H9 (cell line): ENCODE data around the gene SUSD2. TPM values are rescaled to one million over a fixed set of nuclear protein-coding genes. Genes with fewer than 3 reads are reported as not detected.
A peak's percentile ranks its signal among the peaks of the same experiment; 100 is the strongest.

ENCODE experiments used
- DNase-seq: peaks from one replicate; pipeline ENCODE4 v3.0.0-alpha.2; 2017
- H2AFZ ChIP-seq: one replicate; pipeline ENCODE4 v1.6.1; 2013; ENCODE audit warnings: mild to moderate bottlenecking, low read length, control low read depth, moderate library complexity
- H2AK5ac ChIP-seq: 2 replicates; pipeline ENCODE4 v1.6.1; 2013; ENCODE audit warnings: low read length, control low read depth, mixed read lengths; ENCODE audit not compliant: insufficient read length
- H2BK120ac ChIP-seq: one replicate; pipeline ENCODE4 v1.6.1; 2013; ENCODE audit warnings: low read depth, mild to moderate bottlenecking, low read length, control low read depth, inconsistent platforms; ENCODE audit not compliant: poor library complexity, severe bottlenecking
- H2BK12ac ChIP-seq: 2 replicates; pipeline ENCODE4 v1.6.1; 2013; ENCODE audit warnings: low read length, control low read depth, mixed read lengths, low read depth; ENCODE audit not compliant: insufficient read length
- H2BK15ac ChIP-seq: 2 replicates; pipeline ENCODE4 v1.6.1; 2013; ENCODE audit warnings: low read depth, low read length, control low read depth
- H2BK20ac ChIP-seq: one replicate; pipeline ENCODE4 v1.6.1; 2013; ENCODE audit warnings: low read depth, mild to moderate bottlenecking, low read length, control low read depth, inconsistent platforms; ENCODE audit not compliant: poor library complexity, severe bottlenecking
- H2BK5ac ChIP-seq: 2 replicates; pipeline ENCODE4 v1.6.1; 2013; ENCODE audit warnings: low read length, control low read depth, mixed read lengths; ENCODE audit not compliant: insufficient read length
- H3K14ac ChIP-seq: 2 replicates; pipeline ENCODE4 v1.6.1; 2013; ENCODE audit warnings: low read length, control low read depth; ENCODE audit not compliant: insufficient read depth
- H3K18ac ChIP-seq: 2 replicates; pipeline ENCODE4 v1.6.1; 2013; ENCODE audit warnings: low read depth, mild to moderate bottlenecking, mixed read lengths, low read length, control low read depth; ENCODE audit not compliant: insufficient read length
- H3K23ac ChIP-seq: 2 replicates; pipeline ENCODE4 v1.6.1; 2013; ENCODE audit warnings: low read length, control low read depth, mixed read lengths, low read depth; ENCODE audit not compliant: insufficient read length
- H3K23me2 ChIP-seq: 2 replicates; pipeline ENCODE4 v1.6.1; 2013; ENCODE audit warnings: low read depth, mild to moderate bottlenecking, mixed read lengths, low read length, control low read depth; ENCODE audit not compliant: insufficient read length, poor library complexity, severe bottlenecking
- H3K27ac ChIP-seq: 2 replicates; pipeline ENCODE4 v1.5.1; 2013; ENCODE audit warnings: low read length, control low read depth, mixed read lengths, low read depth; ENCODE audit not compliant: insufficient read length
- H3K27me3 ChIP-seq: 2 replicates; pipeline ENCODE4 v1.6.1; 2013; ENCODE audit warnings: low read length, control low read depth, inconsistent platforms; ENCODE audit not compliant: insufficient read depth
- H3K4ac ChIP-seq: 2 replicates; pipeline ENCODE4 v1.6.1; 2013; ENCODE audit warnings: low read depth, mild to moderate bottlenecking, control low read depth, inconsistent platforms, low read length, moderate library complexity
- H3K4me1 ChIP-seq: 2 replicates; pipeline ENCODE4 v1.6.1; 2013; ENCODE audit warnings: low read length, control low read depth, inconsistent platforms; ENCODE audit not compliant: insufficient read depth
- H3K4me2 ChIP-seq: 2 replicates; pipeline ENCODE4 v1.6.1; 2013; ENCODE audit warnings: low read length, control low read depth, mixed read lengths; ENCODE audit not compliant: insufficient read length, insufficient read depth
- H3K56ac ChIP-seq: 2 replicates; pipeline ENCODE4 v1.6.1; 2013; ENCODE audit warnings: low read depth, mild to moderate bottlenecking, mixed read lengths, low read length, control low read depth; ENCODE audit not compliant: insufficient read length
- H3K79me1 ChIP-seq: 2 replicates; pipeline ENCODE4 v1.6.1; 2013; ENCODE audit warnings: low read depth, mild to moderate bottlenecking, moderate library complexity, low read length, control low read depth, inconsistent platforms; ENCODE audit not compliant: insufficient read depth, poor library complexity, severe bottlenecking
- H3K79me2 ChIP-seq: 2 replicates; pipeline ENCODE4 v1.6.1; 2013; ENCODE audit warnings: low read length, control low read depth, inconsistent platforms; ENCODE audit not compliant: insufficient read depth
- H3K9ac ChIP-seq: 2 replicates; pipeline ENCODE4 v1.6.1; 2013; ENCODE audit warnings: low read length, control low read depth, mixed read lengths; ENCODE audit not compliant: insufficient read length; ENCODE audit errors: extremely low read depth
- H3K9me3 ChIP-seq: one replicate; pipeline ENCODE4 v1.6.1; 2013; ENCODE audit warnings: low read depth, low read length, inconsistent platforms; ENCODE audit not compliant: control insufficient read depth
- H3T11ph ChIP-seq: one replicate; pipeline ENCODE4 v1.6.1; 2013; ENCODE audit warnings: mild to moderate bottlenecking, low read length, control low read depth, inconsistent platforms
- H4K20me1 ChIP-seq: one replicate; pipeline ENCODE4 v1.6.1; 2013; ENCODE audit not compliant: control insufficient read depth, insufficient read length, insufficient read depth
- H4K5ac ChIP-seq: 2 replicates; pipeline ENCODE4 v1.6.1; 2013; ENCODE audit warnings: low read depth, mild to moderate bottlenecking, mixed read lengths, low read length, control low read depth; ENCODE audit not compliant: insufficient read length
- H4K8ac ChIP-seq: replicated peaks from 2 replicates; pipeline ENCODE4 v1.6.1; 2013; ENCODE audit warnings: low read length, control low read depth, mixed read lengths, low read depth; ENCODE audit not compliant: insufficient read length
- H4K91ac ChIP-seq: 2 replicates; pipeline ENCODE4 v1.6.1; 2013; ENCODE audit warnings: low read depth, mild to moderate bottlenecking, moderate library complexity, mixed read lengths, low read length, control low read depth; ENCODE audit not compliant: insufficient read length
- H3K27ac Mint-ChIP-seq, 3 experiments: 2 replicates in 2 of 3; 3 replicates in 1 of 3; pipeline ENCODE4 v1.8.0; 2020 to 2021; ENCODE audit warnings: mixed read lengths in 3 of 3, mild to moderate bottlenecking in 1 of 3, moderate library complexity in 1 of 3
- H3K27me3 Mint-ChIP-seq: 2 replicates; pipeline ENCODE4 v1.8.0; 2021; ENCODE audit warnings: low read depth, mild to moderate bottlenecking, moderate library complexity, mixed read lengths
- H3K36me3 Mint-ChIP-seq, 3 experiments: 2 replicates in 2 of 3; 3 replicates in 1 of 3; pipeline ENCODE4 v1.8.0; 2020 to 2021; ENCODE audit warnings: low read depth in 3 of 3, mixed read lengths in 3 of 3; ENCODE audit not compliant: insufficient read depth in 1 of 3
- H3K4me1 Mint-ChIP-seq, 2 experiments: 2 replicates each; pipeline ENCODE4 v1.8.0; 2020; ENCODE audit warnings: mixed read lengths in 2 of 2
- H3K4me3 Mint-ChIP-seq, 2 experiments: 2 replicates in 1 of 2; 3 replicates in 1 of 2; pipeline ENCODE4 v1.8.0; 2020 to 2021; ENCODE audit warnings: mild to moderate bottlenecking in 2 of 2, mixed read lengths in 2 of 2, moderate library complexity in 1 of 2
- H3K9me3 Mint-ChIP-seq, 2 experiments: 2 replicates in 1 of 2; 3 replicates in 1 of 2; pipeline ENCODE4 v1.8.0; 2020; ENCODE audit warnings: mild to moderate bottlenecking in 2 of 2, mixed read lengths in 2 of 2, moderate library complexity in 1 of 2
- CTCF ChIP-seq: fragments of 200-600 bp; sonication (generic); conservative IDR thresholded peaks from 3 replicates; pipeline ENCODE4 v1.8.0; 2021; ENCODE audit warnings: antibody characterized with exemption, mild to moderate bottlenecking
- WGBS: extraction: QIAGEN DNeasy Blood & Tissue Kit; methylation state at CpG from one replicate; pipeline ENCODE4 v1.1.7; 2013; ENCODE audit warnings: missing lambda C conversion rate, low lambda C conversion rate, mixed read lengths; ENCODE audit not compliant: insufficient read length; ENCODE audit errors: extremely low coverage; 5-methylcytosine and 5-hydroxymethylcytosine counted together
- total RNA-seq: library from RNA; stranded (reverse); gene quantifications from 2 replicates; pipeline ENCODE4 v1.2.1, GENCODE V29; 2021

Gene SUSD2
- total RNA-seq, 1 experiment from 2014 or later: 4.2 TPM

GRCh38 chr22:24185501-24186351 lies 4.4 kb downstream of the SUSD2 start:
- Histone ChIP-seq H3K79me1 (no peaks in the 10 kb centered on the region), H4K20me1 (no peaks in the 10 kb centered on the region), H3K56ac (no peak overlapping the region), H2BK5ac (no peak overlapping the region), H3K18ac (no peak overlapping the region), H3K23me2 (no peaks in the 10 kb centered on the region), H3K79me2 (no peaks in the 10 kb centered on the region), H3K23ac (no peak overlapping the region), H3K9me3 (no peaks in the 10 kb centered on the region), H3K4me1 (no peaks in the 10 kb centered on the region), H2BK120ac (no peak overlapping the region), H2AK5ac (no peak overlapping the region), H2BK12ac (no peak overlapping the region), H4K91ac (no peak overlapping the region), H2AFZ (no peak overlapping the region), H3K4me2 (no peak overlapping the region), H4K5ac (no peak overlapping the region), H3K4ac (no peak overlapping the region), H2BK15ac (no peak overlapping the region), H3T11ph (no peak overlapping the region), H2BK20ac (no peak overlapping the region), H4K8ac (no peak overlapping the region), H3K27ac (no peak overlapping the region), H3K27me3 (no peaks in the 10 kb centered on the region), H3K14ac (no peak overlapping the region), H3K9ac (no peak overlapping the region)
- no CpG with 5 or more reads among the region's 51 CpGs for WGBS
- no peak for TF ChIP-seq CTCF
- Mint-ChIP-seq H3K4me3 (no peak overlapping the region), H3K27ac (0 out of 7 replicates have a peak overlapping the region, but pooled peaks of 2 of the 3 experiments have one; percentile 16 to 28), H3K9me3 (no peaks in the 10 kb centered on the region), H3K36me3 (no peaks in the 10 kb centered on the region), H3K27me3 (no peaks in the 10 kb centered on the region; the same call in none of the 2 replicates), H3K4me1 (peaks cover 11 to 26% of the 10 kb centered on the region in 2 experiments)
- no peak for DNase-seq
